Measurements from ENCODE around the gene TPR.

The TPR gene

GRCh38 chr1:186327331-186327730 is 47.7 kb downstream of the TPR start:
- no peak for DNase-seq (ENCODE audit: low read depth, low spot score)

GRCh38 chr1:186326009-186326408 is 49.0 kb downstream of the TPR start:
- no peak for DNase-seq (ENCODE audit: low read depth, low spot score)

GRCh38 chr1:186325239-186325638 is 49.8 kb downstream of the TPR start:
- DNase-seq (ENCODE audit: low read depth, low spot score) = no peak

GRCh38 chr1:186323865-186324264 is 51.2 kb downstream of the TPR start:
- DNase-seq (ENCODE audit: low read depth, low spot score) = no peak

GRCh38 chr1:186315570-186315969 is 59.5 kb downstream of the TPR start:
- DNase-seq (ENCODE audit: low read depth, low spot score) = no peak

GRCh38 chr1:186311375-186312051 is 63.5 kb downstream of the TPR start:
- DNase-seq (ENCODE audit: low read depth, low spot score) = no peak

- DNase-seq (ENCODE audit: low read depth, low spot score) = no peak
Measured at GRCh38 chr1:186310307-186310706, 64.7 kb downstream of the TPR start.

GRCh38 chr1:186308264-186309060 is 66.6 kb downstream of the TPR start:
- no peak for DNase-seq (ENCODE audit: low read depth, low spot score)

- DNase-seq (ENCODE audit: low read depth, low spot score) = no peak
Measured at GRCh38 chr1:186307445-186307844, 67.6 kb downstream of the TPR start.

GRCh38 chr1:186306533-186306932 is 68.5 kb downstream of the TPR start:
- DNase-seq (ENCODE audit: low read depth, low spot score) = no peak

GRCh38 chr1:186304982-186305949 is 69.8 kb downstream of the TPR start:
- DNase-seq (ENCODE audit: low read depth, low spot score) = no peak

GRCh38 chr1:186303911-186304310 is 71.1 kb downstream of the TPR start:
- DNase-seq (ENCODE audit: low read depth, low spot score) = no peak

- no peak for DNase-seq (ENCODE audit: low read depth, low spot score)
Measured at GRCh38 chr1:186302381-186302920, 72.6 kb downstream of the TPR start.

- DNase-seq (ENCODE audit: low read depth, low spot score) = no peak
Measured at GRCh38 chr1:186301448-186301847, 73.6 kb downstream of the TPR start.

GRCh38 chr1:186300056-186300455 is 75.0 kb downstream of the TPR start:
- no peak for DNase-seq (ENCODE audit: low read depth, low spot score)

- DNase-seq (ENCODE audit: low read depth, low spot score) = no peak
Measured at GRCh38 chr1:186299570-186299969, 75.5 kb downstream of the TPR start.

- no peak for DNase-seq (ENCODE audit: low read depth, low spot score)
Measured at GRCh38 chr1:186298851-186299250, 76.2 kb downstream of the TPR start.

- no peak for DNase-seq (ENCODE audit: low read depth, low spot score)
Measured at GRCh38 chr1:186297439-186298045, 77.5 kb downstream of the TPR start.

- DNase-seq (ENCODE audit: low read depth, low spot score) = no peak
Measured at GRCh38 chr1:186295980-186296379, 79.1 kb downstream of the TPR start, which contains the start of gene PRG4. Gene PRG4 (plus strand): TSS chr1:186296279.

GRCh38 chr1:186292875-186293274 is 82.2 kb downstream of the TPR start:
- no peak for DNase-seq (ENCODE audit: low read depth, low spot score)

- DNase-seq (ENCODE audit: low read depth, low spot score) = no peak
Measured at GRCh38 chr1:186291271-186291670, 83.8 kb downstream of the TPR start.
